HG03060 (cell line): ENCODE measurements around the gene CNTNAP4.

Source experiments
- ATAC-seq: cut with Tn5 transposase; IDR thresholded peaks from one replicate; pipeline ENCODE4 v1.9.1; 2021; ENCODE audit warnings: low read depth, moderate number of reproducible peaks; ENCODE audit not compliant: unreplicated experiment

CNTNAP4 gene

GRCh38 chr16:76387994-76388393, 110.8 kb downstream of the CNTNAP4 start:
- ATAC-seq = no peak

- ATAC-seq = no peak
These were observed 111.9 kb downstream of the CNTNAP4 start for GRCh38 chr16:76389126-76389525.

DNA sequence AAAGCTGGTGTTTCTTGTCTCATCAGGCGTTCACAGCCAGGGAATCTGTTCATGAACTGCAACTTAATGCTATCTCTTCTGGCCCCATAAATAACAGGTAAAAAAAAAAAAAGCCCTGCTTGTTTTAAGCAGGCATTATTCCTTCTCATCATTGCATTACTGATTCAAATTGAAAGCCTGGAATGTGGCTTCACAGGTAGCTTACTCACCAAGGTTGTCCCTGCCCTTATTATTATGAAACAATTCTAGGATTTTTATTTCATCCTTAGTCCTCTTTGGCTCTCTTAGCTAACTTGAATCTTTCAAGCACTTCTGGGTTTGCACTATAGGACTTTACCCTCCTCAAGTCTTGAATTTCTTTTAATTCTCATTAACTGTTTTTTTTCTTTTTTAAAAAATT, 113.3 kb downstream of the CNTNAP4 start:
- no peak for ATAC-seq

- no peak for ATAC-seq
These were observed 119.8 kb downstream of the CNTNAP4 start for GRCh38 chr16:76396977-76397376.

- ATAC-seq = no peak
These were observed 132.5 kb downstream of the CNTNAP4 start for GRCh38 chr16:76409706-76410105.

DNA sequence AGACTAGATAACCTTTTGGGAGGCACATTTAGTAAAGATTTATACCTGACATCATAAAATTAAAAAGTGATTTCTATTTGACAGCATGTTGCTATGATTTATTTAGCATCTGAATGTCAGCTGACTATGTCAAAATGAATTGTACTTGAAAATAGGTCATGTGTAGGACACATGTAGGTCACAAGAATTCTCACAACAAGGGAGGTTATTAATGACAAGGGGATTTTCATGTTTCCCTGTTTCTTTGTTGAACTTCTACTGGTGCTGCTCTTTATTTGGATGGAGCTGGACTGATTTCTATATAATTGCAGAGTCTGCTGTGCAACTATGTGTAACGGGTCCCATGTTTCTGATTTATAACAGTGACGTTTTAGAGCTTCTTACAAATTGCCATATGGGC, 144.4 kb downstream of the CNTNAP4 start:
- ATAC-seq = no peak

DNA sequence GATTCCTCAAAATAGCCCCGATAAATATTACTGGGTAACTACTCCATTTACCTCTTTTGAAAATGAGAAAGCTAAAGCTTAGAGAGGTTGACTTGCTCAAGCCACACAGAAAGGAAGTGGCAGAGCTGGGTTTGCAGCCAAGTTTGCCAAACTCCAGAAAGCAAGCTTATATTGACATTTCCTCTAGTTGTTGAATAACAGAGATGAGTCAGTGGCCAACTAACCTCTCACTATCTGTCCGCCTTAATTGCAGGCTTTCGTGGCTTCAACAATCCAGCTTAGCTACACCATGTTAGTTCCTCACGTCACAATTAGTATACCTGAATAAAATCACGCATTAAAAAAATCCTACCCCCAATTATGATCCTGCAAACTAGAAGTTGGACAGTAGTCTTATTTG, 151.7 kb downstream of the CNTNAP4 start:
- no peak for ATAC-seq

GRCh38 chr16:76441391-76441790, 164.2 kb downstream of the CNTNAP4 start:
- ATAC-seq = no peak

DNA sequence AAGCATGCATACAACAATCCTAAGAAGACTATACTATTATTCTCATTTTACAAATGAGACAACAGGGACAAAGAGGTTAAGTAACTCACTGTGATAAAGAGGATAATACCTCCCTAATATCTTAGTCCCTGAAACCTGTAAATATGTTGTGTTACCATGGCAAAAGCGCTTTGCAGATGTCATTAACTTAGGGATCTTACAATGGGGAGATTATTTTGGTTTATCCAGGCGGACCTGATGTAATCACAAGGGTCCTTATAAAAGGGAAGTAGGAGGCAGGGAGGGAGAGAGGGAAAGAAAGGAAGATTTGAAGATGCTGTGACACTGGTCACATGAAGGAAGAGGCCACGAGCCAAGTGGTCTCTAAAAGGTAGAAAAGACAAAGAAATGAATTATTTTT, 164.7 kb downstream of the CNTNAP4 start:
- no peak for ATAC-seq

GRCh38 chr16:76443973-76444372, 166.8 kb downstream of the CNTNAP4 start:
- ATAC-seq = no peak

DNA sequence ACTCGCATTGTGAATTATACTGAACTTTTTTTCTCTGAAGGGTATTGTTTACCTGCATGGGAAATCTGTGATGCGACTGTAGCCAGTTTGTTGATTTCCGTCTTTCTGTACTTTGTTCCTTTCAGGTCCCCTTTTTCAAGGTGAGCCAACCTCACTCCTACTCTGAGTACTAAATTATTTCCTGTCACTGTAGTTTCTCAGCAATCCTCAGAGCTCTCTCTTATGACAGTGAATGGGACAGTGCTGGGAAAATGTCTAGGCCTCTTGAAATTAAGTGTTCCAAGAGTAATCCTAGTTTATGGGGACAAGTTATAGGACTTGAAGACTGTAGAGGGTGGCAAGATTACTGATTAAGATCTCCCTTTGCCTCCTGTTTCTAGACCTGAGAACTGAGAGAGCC, 167.6 kb downstream of the CNTNAP4 start:
- no peak for ATAC-seq

- no peak for ATAC-seq
These were observed 168.6 kb downstream of the CNTNAP4 start for GRCh38 chr16:76445815-76446214.

DNA sequence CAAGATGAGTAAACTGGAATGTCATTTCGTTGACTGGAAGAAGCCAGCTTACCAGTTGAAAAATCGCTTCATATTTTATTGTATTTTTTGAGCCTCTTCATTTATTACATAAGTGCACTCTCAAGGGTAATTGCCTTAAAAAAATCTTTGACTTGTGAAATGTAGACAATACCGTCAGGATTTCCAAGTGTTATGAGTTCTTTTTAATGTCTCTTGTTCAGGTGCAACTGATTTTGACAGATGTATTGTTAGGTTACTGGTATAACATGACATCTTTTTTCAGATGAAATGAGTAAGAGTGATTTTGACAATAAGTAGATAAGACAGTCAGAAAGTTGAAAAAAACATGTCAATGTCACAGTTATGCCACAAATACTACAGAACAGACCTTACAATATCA, 169.1 kb downstream of the CNTNAP4 start:
- no peak for ATAC-seq

DNA sequence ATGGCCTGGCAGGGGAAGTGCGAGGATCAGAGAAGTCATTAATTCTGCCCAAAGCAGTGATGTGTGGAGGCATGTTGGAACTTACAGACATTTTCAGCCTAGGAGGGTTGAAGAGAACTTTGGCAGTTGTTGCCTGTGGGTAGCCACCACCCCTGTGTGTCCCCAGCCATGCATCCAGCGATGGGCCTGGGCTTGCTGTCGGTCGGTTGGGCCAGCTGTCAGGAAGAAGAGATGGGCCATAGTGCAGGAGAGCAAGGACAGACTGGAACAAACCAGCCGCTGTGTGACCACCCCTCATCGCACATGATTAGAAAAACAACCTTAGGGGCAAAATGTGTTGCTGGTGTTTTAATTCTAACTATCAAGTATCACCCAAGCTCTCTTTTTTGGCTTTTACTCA, 173.7 kb downstream of the CNTNAP4 start:
- no peak for ATAC-seq

- no peak for ATAC-seq
These were observed 178.1 kb downstream of the CNTNAP4 start for GRCh38 chr16:76455257-76455656.

- ATAC-seq = no peak
These were observed 178.8 kb downstream of the CNTNAP4 start for GRCh38 chr16:76456016-76456415.

DNA sequence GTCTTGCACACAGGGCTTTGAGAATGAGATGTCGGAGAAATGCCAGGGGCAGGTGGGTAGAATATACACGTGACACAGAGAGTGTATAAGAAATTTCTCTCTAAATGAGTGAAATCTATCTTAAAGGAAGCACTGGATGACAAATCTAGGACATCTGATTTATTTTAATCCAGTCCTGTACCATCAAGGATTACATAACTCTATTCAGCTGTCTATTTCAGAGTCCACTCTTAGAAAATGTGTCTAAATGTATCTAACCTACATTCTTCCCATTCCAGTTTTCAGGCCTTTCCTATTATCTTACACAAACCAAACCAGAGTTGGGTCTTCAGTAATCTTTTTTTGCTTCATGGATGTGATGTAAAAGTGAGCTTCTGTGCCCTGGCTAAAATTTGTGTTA, 181.9 kb downstream of the CNTNAP4 start:
- no peak for ATAC-seq

GRCh38 chr16:76461836-76462235, 184.6 kb downstream of the CNTNAP4 start:
- ATAC-seq = no peak

GRCh38 chr16:76464955-76465620, 187.9 kb downstream of the CNTNAP4 start:
- no peak for ATAC-seq

GRCh38 chr16:76466871-76467270, 189.7 kb downstream of the CNTNAP4 start:
- no peak for ATAC-seq

GRCh38 chr16:76474048-76474447, 196.8 kb downstream of the CNTNAP4 start:
- ATAC-seq = no peak

GRCh38 chr16:76478105-76478504, 200.9 kb downstream of the CNTNAP4 start:
- ATAC-seq = no peak
